Gastrocnemius medialis (tissue), 4 donors: Measurements from ENCODE around the gene CTBP2.

Experiments used
- CTCF ChIP-seq, 5 experiments: fragments of 450-650 bp in 3 of 5; fragments of 200-600 bp in 2 of 5; sonication (generic) in 2 of 5; IDR thresholded peaks in 4 of 5; conservative IDR thresholded peaks in 1 of 5; 1 replicate in 4 of 5; 2 replicates in 1 of 5; pipeline ENCODE4 v1.5.1; 2016 to 2019; ENCODE audit warnings: antibody characterized with exemption in 5 of 5, mild to moderate bottlenecking in 3 of 5, moderate library complexity in 3 of 5
- POLR2A ChIP-seq, 2 donors: fragments of 450-650 bp; IDR thresholded peaks; one replicate each; pipeline ENCODE4 v1.6.1; 2017; ENCODE audit warnings: antibody characterized with exemption in 2 of 2, mild to moderate bottlenecking in 2 of 2, moderate library complexity in 2 of 2

GRCh38 chr10:124955868-124956267, 204.5 kb downstream of the CTBP2 start:
- TF ChIP-seq CTCF (IDR thresholded peaks at IDR 0.05 in 4 of 5, conservative IDR thresholded peaks at IDR 0.05 in 1 of 5), result no peak
- no peak for TF ChIP-seq POLR2A (IDR thresholded peaks at IDR 0.05)
